Colon (tissue), 2 donors: ENCODE measurements around the gene MZF1.
"Not testable (repeated sequence)": the region's sequence is repeated elsewhere in the genome, so short reads cannot be mapped to it uniquely, and the experiment has no call there.

Experiments
- FAIRE-seq: peaks from 2 replicates; lab custom pipeline; 2012; peaks lifted over from hg19 to GRCh38; lab: Jason Lieb, UNC
- donor health status: control.
- donor health status: control.

MZF1 gene

GRCh38 chr19:58555369-58555885, 17.7 kb downstream of the MZF1 start:
- FAIRE-seq: no peak

- FAIRE-seq: no peak
Observed at GRCh38 chr19:58554494-58555368, 18.4 kb downstream of the MZF1 start, which contains the start of gene CHMP2A. TSS of gene CHMP2A (minus strand) at chr19:58555105. CDS start at chr19:58554212, 893 bp downstream.

GRCh38 chr19:58553799-58554493, 19.2 kb downstream of the MZF1 start:
- no peak for FAIRE-seq

GRCh38 chr19:58552655-58553054, 20.5 kb downstream of the MZF1 start:
- no peak for FAIRE-seq

GRCh38 chr19:58551577-58552471, 21.3 kb downstream of the MZF1 start:
- FAIRE-seq: no peak

GRCh38 chr19:58551123-58551497, 22.0 kb downstream of the MZF1 start:
- no peak for FAIRE-seq

GRCh38 chr19:58550362-58551122, 22.6 kb downstream of the MZF1 start:
- FAIRE-seq: no peak

- FAIRE-seq: no peak
Observed at GRCh38 chr19:58549664-58550361, 23.3 kb downstream of the MZF1 start.

- no peak for FAIRE-seq
Observed at GRCh38 chr19:58548859-58549663, 24.1 kb downstream of the MZF1 start.

GRCh38 chr19:58547323-58548312, 25.5 kb downstream of the MZF1 start:
- FAIRE-seq: no peak

- no peak for FAIRE-seq
Observed at GRCh38 chr19:58546019-58546530, 27.1 kb downstream of the MZF1 start.

- no peak for FAIRE-seq
Observed at GRCh38 chr19:58545286-58546018, 27.7 kb downstream of the MZF1 start.

GRCh38 chr19:58544591-58545285, 28.4 kb downstream of the MZF1 start:
- FAIRE-seq: no peak

GRCh38 chr19:58543826-58544590, 29.1 kb downstream of the MZF1 start, which contains the start of gene TRIM28:
TSS of gene TRIM28 (plus strand) at chr19:58544064. CDS start at chr19:58544758, 694 bp downstream.
- FAIRE-seq: peak; percentile 36

- not testable (repeated sequence) for FAIRE-seq
Observed at GRCh38 chr19:58542641-58543372, 30.3 kb downstream of the MZF1 start.
